Right lobe of liver (tissue), 4 donors: ENCODE measurements around the gene SPEM1.

Experiments used
- POLR2A ChIP-seq: fragments of 450-650 bp; IDR thresholded peaks from one replicate; pipeline ENCODE4 v1.6.1; 2017; ENCODE audit warnings: antibody characterized with exemption, mild to moderate bottlenecking
- TF ChIP-seq, protein P1 (sequence below), 4 donors: fragments of 200-600 bp in 3 of 4; fragments of 450-650 bp in 1 of 4; IDR thresholded peaks; one replicate each; pipeline versions ENCODE4 v1.5.1 to v1.8.0; 2016 to 2022; ENCODE audit warnings: antibody characterized with exemption in 4 of 4, mild to moderate bottlenecking in 2 of 4
- donor health status: DM: no; HTN: no; CAD: no.
- donor health status: DM: no; HTN: no; CAD: no.
- donor health status: DM: no; HTN: yes; CAD: no.

DNA sequence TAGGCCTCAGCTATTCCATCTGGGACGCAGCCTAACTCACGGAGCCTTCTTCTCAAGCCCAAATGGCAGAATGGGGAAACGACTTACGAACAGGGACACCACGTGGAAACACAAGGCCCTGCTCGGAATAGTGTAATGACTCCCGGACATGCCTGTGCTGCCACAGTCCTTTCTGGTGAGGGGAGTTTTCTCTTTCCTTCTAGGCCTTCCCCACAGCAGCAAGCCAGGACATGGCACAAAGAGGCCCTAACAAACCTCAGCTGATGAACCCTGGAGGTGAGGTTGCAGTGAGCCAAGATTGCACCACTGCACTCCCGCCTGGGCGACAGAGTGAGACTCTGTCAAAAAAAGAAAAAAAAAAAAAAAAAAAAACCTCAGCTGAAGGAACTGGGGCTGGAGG lies 44.0 kb downstream of the SPEM1 start:
- TF ChIP-seq, protein P1, sequence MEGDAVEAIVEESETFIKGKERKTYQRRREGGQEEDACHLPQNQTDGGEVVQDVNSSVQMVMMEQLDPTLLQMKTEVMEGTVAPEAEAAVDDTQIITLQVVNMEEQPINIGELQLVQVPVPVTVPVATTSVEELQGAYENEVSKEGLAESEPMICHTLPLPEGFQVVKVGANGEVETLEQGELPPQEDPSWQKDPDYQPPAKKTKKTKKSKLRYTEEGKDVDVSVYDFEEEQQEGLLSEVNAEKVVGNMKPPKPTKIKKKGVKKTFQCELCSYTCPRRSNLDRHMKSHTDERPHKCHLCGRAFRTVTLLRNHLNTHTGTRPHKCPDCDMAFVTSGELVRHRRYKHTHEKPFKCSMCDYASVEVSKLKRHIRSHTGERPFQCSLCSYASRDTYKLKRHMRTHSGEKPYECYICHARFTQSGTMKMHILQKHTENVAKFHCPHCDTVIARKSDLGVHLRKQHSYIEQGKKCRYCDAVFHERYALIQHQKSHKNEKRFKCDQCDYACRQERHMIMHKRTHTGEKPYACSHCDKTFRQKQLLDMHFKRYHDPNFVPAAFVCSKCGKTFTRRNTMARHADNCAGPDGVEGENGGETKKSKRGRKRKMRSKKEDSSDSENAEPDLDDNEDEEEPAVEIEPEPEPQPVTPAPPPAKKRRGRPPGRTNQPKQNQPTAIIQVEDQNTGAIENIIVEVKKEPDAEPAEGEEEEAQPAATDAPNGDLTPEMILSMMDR (IDR thresholded peaks at IDR 0.05): no peak
- no peak for TF ChIP-seq POLR2A
